ENCODE data around the gene ATP11A.
"Not testable (repeated sequence)": the region's sequence is repeated elsewhere in the genome, so short reads cannot be mapped to it uniquely, and the experiment has no call there.

ATP11A gene

GRCh38 chr13:112800057-112800456 is 110.2 kb downstream of the ATP11A start:
- TF ChIP-seq, protein P1, sequence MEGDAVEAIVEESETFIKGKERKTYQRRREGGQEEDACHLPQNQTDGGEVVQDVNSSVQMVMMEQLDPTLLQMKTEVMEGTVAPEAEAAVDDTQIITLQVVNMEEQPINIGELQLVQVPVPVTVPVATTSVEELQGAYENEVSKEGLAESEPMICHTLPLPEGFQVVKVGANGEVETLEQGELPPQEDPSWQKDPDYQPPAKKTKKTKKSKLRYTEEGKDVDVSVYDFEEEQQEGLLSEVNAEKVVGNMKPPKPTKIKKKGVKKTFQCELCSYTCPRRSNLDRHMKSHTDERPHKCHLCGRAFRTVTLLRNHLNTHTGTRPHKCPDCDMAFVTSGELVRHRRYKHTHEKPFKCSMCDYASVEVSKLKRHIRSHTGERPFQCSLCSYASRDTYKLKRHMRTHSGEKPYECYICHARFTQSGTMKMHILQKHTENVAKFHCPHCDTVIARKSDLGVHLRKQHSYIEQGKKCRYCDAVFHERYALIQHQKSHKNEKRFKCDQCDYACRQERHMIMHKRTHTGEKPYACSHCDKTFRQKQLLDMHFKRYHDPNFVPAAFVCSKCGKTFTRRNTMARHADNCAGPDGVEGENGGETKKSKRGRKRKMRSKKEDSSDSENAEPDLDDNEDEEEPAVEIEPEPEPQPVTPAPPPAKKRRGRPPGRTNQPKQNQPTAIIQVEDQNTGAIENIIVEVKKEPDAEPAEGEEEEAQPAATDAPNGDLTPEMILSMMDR (conservative IDR thresholded peaks at IDR 0.05; ENCODE audit: low read depth, low read length), result no peak
- H3K4me3 ChIP-seq (ENCODE audit: low read length), result no peak overlapping the region

DNA sequence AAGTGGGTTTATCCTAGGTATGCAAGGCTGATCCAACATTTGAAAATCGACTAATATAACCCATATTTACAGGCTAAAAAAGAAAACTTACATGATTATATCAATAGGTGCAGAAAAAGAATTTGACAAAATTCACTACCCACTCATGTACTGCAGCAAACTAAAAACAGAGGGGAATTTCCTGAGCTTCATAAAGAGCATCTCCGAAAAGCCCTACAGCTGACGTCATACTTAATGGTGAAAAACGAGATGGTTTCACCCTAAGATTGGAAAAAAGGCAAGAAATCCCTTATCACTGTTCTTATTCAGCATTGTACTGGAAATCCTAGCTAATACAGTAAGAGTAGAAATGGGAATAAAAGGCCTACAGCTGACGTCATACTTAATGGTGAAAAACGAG is 111.0 kb downstream of the ATP11A start:
- not testable (repeated sequence) for H3K4me3 ChIP-seq (ENCODE audit: low read length); DNase-seq (ENCODE audit: low read depth)

More at GRCh38 chr13:112800057-112800456, 110.2 kb downstream of the ATP11A start:
- DNase-seq (ENCODE audit: low read depth), result no peak

DNA sequence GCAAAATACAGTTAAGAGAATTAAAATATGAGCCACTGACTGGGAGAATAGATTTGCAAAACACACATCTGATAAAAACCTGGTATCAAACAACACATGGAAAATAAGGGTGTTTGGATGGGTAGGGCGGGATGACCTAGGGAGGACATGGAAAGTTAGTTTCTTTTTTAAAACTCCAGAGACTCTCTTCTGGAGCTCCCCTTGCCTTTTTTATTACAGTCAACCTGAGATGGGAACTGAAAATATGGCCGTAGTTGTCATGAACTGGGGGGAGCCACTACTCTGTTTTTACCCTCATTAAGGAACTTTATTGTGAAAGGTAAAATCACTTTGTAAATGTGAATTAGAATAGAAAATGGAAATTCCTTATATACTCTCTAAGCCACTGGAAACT is 113.0 kb downstream of the ATP11A start:
- TF ChIP-seq, protein P1 (conservative IDR thresholded peaks at IDR 0.05; ENCODE audit: low read depth, low read length), result no peak
- no peak for DNase-seq (ENCODE audit: low read depth)
- H3K4me3 ChIP-seq (ENCODE audit: low read length), result no peak overlapping the region

GRCh38 chr13:112803422-112803821 is 113.6 kb downstream of the ATP11A start:
- H3K4me3 ChIP-seq (ENCODE audit: low read length), result no peak overlapping the region
- DNase-seq (ENCODE audit: low read depth), result no peak
- TF ChIP-seq, protein P1 (conservative IDR thresholded peaks at IDR 0.05; ENCODE audit: low read depth, low read length), result no peak

DNA sequence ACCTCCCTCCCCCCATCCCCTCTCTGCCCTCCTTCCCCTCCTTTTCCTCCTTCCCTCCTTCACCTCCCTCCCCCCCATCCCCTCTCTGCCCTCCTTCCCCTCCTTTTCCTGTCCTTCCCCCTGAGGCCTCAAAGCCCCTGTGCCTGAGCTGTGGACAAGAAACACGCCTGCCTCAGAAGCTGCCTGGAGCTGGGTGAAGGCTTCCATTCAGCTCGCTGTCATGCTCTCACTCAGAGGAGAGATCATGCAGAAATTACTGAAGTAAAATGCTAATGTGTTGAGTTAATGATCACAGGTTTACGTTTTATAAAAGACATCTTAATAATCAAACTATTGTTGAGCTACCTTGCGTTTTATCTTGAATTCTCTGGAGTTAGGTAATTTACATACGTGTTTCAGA is 114.5 kb downstream of the ATP11A start:
- TF ChIP-seq, protein P1 (conservative IDR thresholded peaks at IDR 0.05; ENCODE audit: low read depth, low read length), result no peak
- no peak for DNase-seq (ENCODE audit: low read depth)

GRCh38 chr13:112806739-112807652 is 117.2 kb downstream of the ATP11A start:
- DNase-seq (ENCODE audit: low read depth), result no peak
- TF ChIP-seq, protein P1 (conservative IDR thresholded peaks at IDR 0.05; ENCODE audit: low read depth, low read length), result no peak
- H3K4me3 ChIP-seq (ENCODE audit: low read length), result no peak overlapping the region

More for the DNA sequence above, 114.5 kb downstream of the ATP11A start:
- H3K4me3 ChIP-seq (ENCODE audit: low read length), result no peak overlapping the region

GRCh38 chr13:112807653-112808376 is 118.0 kb downstream of the ATP11A start:
- H3K4me3 ChIP-seq (ENCODE audit: low read length), result no peak overlapping the region
- no peak for DNase-seq (ENCODE audit: low read depth)
- TF ChIP-seq, protein P1 (conservative IDR thresholded peaks at IDR 0.05; ENCODE audit: low read depth, low read length), result no peak

All from retinal pigment epithelial cell (primary cell).